DOHH2 (cell line): ENCODE measurements around the gene PROS1.

ENCODE experiments used
- CTCF ChIP-seq: fragments of 200-600 bp; sonication (generic); IDR thresholded peaks from one replicate; pipeline ENCODE4 v1.5.1; 2014; ENCODE audit warnings: antibody characterized with exemption, mild to moderate bottlenecking, low read depth, low read length; ENCODE audit not compliant: poor library complexity, severe bottlenecking
- EZH2phosphoT487 ChIP-seq: fragments of 200-600 bp; sonication (generic); IDR thresholded peaks from 2 replicates; pipeline ENCODE4 v1.6.1; 2017; ENCODE audit warnings: borderline replicate concordance, mild to moderate bottlenecking, antibody characterized with exemption, low read length, moderate library complexity, mixed read lengths

- TF ChIP-seq CTCF: no peak
- no peak for TF ChIP-seq EZH2phosphoT487
Measured at GRCh38 chr3:93907132-93907531, 66.6 kb downstream of the PROS1 start.
